ENCODE measurements around the gene EPN2.

DNA sequence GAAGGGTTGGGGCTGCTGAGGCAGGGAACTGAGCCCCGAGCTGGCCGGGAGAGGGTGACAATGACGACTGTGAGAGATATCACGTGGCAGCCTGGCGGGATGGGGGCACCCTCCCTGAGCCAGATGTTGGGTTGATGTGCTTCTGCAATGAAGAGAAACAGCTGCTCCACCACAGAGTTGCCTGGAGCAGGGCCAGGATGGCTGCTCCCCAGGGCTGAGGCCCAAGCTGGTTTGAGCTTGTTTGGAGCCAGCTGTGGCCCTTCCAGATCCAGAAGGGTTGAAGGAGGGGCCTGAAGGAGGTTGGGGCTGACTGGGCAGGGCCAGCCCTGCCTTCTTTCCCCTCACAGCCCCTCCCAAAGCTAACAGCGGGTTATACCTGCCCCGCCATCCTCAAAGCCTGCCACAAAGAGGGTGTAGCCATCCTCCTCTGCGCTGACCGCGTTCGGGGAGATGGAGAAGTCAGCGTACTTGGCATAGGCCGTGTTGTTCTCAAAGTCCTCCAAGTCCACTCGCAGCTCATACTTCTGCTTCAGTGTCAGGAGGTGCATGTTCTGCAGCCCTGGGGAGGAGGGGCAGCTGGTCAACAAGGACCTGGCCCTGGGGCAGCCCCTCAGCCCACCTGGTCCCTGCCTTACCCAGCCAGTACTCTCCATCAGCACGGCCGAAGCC, 147.7 kb downstream of the EPN2 start:
- TF ChIP-seq RFX5 (IDR thresholded peaks at IDR 0.05; ENCODE audit: low read depth, low read length) (no peak), PAX5 (IDR thresholded peaks at IDR 0.05; ENCODE audit: borderline replicate concordance, low read depth, low read length) (no peak), CBX3 (IDR thresholded peaks at IDR 0.05; ENCODE audit: borderline replicate concordance, low read depth) (no peak), POLR2A (IDR thresholded peaks at IDR 0.05; ENCODE audit: low read depth, low read length) (peak; percentile 6; the same call in 1 of the 2 replicates), YBX1 (IDR thresholded peaks at IDR 0.05) (no peak)
- TF ChIP-seq, protein P1, sequence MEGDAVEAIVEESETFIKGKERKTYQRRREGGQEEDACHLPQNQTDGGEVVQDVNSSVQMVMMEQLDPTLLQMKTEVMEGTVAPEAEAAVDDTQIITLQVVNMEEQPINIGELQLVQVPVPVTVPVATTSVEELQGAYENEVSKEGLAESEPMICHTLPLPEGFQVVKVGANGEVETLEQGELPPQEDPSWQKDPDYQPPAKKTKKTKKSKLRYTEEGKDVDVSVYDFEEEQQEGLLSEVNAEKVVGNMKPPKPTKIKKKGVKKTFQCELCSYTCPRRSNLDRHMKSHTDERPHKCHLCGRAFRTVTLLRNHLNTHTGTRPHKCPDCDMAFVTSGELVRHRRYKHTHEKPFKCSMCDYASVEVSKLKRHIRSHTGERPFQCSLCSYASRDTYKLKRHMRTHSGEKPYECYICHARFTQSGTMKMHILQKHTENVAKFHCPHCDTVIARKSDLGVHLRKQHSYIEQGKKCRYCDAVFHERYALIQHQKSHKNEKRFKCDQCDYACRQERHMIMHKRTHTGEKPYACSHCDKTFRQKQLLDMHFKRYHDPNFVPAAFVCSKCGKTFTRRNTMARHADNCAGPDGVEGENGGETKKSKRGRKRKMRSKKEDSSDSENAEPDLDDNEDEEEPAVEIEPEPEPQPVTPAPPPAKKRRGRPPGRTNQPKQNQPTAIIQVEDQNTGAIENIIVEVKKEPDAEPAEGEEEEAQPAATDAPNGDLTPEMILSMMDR (IDR thresholded peaks at IDR 0.05 in 2 of 3, conservative IDR thresholded peaks at IDR 0.05 in 1 of 3; ENCODE audit: control insufficient read depth in 2 of 3, extremely low read depth in 1 of 3, insufficient read depth in 1 of 3, low read depth in 3 of 3, low read length in 3 of 3) = no peak

All from GM12878 (cell line).